HG03039 (cell line): ENCODE data around the gene TMPRSS11F.

Experiments
- ATAC-seq: cut with Tn5 transposase; IDR thresholded peaks from one replicate; pipeline ENCODE4 v1.9.1; 2021; ENCODE audit warnings: mild to moderate bottlenecking, moderate library complexity; ENCODE audit not compliant: unreplicated experiment

The TMPRSS11F gene

DNA sequence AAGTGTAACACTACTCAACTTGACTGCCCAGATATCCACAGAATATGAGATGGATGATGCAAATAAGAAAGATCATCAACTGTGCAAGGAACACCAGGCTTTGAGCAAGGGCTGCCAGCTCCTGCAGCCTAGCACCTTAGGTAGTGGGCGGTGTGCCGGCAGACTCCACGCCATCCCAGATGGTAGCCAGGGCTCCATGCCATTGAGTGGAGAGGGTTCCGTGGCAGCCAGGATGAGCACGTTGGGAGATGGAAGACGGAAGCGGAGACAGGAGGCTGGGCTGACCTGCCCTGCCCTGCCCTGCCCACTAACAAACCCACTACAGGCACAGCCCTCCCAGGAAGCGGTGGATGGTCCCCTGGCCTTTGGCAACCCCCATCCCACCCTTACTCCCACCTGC lies 51.9 kb downstream of the TMPRSS11F start:
- ATAC-seq: no peak

DNA sequence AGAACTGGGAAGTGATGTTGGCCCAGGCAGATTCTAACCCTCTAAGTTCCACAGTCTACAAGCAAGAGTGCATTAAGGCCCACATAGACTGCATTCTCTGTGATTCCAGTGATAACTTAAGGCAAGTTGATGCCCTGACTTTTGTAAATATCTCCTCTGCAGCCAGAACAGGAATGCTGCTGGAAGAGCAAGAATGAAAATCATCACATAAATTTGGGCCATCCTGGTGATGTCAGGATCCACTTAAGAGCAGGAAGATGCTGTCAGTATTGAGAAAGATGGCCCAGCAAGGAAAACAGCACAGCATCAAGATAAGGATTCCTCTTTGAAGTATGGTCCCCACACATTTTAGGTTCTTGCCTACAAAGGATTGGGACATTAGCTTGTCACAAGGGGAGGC lies 52.4 kb downstream of the TMPRSS11F start:
- no peak for ATAC-seq

DNA sequence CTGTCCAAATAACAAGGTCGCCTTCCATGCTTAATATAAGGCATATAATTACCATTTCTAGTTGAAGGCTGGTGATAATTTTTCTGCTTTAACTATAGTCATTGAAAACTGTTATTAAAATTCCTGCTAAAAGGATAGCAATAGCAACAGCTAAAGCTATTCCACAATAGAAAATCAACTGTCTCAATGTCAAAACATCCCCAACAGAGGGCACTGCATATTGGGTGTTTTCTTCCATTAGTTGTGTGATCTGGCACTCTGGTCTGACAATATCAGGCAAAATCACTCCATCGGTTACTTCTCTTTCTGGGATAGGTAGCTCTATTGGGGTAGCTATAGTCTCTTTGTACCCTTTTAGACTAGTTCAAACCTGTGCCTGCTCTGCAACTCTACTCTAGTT lies 53.5 kb downstream of the TMPRSS11F start:
- ATAC-seq: no peak

DNA sequence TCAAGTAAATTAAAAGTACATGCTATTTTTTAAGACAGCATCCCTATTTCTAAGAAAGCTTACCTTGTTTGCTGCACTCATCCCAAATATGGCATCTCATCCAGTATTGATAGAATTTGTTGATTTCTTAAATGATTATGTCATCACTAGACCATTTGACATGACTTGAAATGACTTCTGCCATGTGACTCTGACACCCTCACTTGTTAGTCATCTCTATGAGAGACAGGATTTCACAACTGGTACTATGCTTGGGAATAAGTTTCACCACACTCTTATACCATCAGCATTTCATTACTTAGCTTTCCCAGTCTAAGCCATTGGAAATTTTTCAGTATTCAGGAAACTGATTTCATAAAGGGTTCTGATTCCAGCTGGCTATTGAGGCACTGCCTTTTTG lies 55.3 kb downstream of the TMPRSS11F start:
- no peak for ATAC-seq

DNA sequence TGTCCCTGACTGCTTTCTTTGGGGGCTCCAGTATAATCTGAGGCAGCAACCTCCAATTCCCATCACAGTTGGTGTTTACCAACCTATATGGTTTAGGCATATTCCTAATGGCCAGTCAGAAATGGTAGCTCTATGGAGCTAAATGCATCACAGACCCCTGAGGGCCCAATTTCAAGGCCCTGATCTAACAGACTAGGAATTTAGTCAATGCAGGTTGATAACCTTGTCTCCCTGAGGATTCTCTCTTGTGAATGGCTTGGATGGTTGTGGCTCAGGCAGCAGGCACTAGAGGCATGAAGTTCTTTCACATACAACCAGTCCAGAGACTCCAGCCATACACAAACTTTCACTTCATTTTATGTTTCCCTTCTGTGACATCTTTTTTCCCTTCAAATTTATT lies 59.4 kb downstream of the TMPRSS11F start:
- ATAC-seq: no peak

DNA sequence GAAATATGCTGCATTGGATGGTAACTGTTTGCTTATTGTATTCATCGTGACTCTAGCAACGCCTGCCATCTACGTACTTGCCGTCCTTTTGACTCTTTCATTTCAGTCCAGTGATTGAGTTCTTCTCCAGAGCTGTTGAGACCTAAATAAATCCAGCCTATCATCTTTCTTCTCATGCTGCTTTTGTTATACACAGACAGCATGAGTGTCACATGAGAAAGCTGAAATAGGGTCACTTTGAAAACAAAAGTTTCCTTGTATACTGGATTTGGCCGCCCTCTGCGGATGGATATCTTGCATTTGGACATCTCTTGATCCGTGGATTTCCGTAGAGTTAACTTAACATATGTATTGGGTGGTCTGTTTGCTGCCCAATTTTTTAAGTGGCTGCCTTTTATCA lies 67.2 kb downstream of the TMPRSS11F start:
- ATAC-seq: no peak

DNA sequence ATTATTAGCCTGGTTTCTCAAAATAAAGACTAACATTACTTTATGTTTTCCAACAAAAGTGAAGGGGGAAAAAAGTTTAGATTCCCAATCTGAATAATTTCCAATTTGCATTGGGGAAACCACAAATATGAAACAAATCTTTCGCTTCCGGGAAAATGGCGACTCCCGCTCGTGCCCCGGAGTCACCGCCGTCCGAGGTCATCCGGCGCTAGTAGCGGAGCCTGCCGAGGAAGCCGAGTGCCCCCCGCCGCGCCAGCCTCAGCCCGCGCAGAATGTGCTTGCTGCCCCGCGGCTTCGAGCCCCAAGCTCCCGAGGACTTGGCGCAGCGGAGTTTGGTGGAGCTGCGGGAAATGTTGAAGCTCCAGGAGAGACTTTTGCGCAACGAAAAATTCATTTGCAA lies 91.4 kb downstream of the TMPRSS11F start:
- no peak for ATAC-seq

DNA sequence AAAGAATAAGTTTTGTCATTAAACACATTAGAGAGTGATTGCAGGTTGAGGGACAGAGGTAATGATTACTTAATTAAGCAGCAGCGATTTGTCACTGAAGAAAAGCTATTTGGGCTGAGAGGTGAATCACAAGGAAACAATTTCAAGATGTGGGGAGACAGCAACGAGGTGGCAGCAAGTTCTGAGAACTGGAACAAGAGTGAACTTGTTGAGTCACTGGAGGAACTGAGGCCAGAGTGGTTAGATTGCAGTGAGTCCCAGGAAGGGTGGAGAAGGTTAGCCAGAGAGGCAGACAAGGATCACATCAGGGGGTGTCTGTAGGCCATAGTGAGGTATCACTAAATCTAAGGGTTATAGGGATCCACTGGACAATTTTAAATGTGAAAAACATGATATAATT lies 108.5 kb downstream of the TMPRSS11F start:
- ATAC-seq: no peak

DNA sequence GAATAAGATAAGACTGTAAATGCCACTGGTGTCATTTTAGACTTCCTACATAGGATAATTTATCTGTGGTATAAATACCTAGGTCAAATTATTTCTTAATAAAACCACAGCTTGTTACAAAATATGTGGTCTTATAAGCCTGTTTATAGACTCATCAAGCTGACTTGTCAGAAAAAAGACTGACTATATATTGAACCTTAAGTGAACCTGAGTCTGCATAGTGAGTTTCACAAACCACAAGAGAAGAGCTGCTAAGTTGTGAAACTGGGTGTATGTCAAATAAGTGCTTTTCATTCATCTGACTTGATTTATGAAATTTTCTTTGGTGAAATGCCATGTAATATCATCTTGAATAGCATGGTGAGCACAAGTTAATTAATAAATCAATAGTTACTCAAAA lies 118.0 kb downstream of the TMPRSS11F start:
- ATAC-seq: no peak
